Activated CD4-positive, CD25-positive, alpha-beta regulatory T cell treated with anti-CD3 and anti-CD28 coated beads, Interleukin-2, amount 50 U/mL, for 72 hours (primary cell): ENCODE measurements around the gene PPM1M.

Experiments used
- DNase-seq: peaks from one replicate; pipeline ENCODE4 v3.0.0; 2021

The PPM1M gene

GRCh38 chr3:52216585-52217408 is 28.8 kb upstream of the PPM1M start:
- no peak for DNase-seq

- no peak for DNase-seq
Observed at GRCh38 chr3:52217409-52217805, 28.2 kb upstream of the PPM1M start.

GRCh38 chr3:52218026-52218425 is 27.5 kb upstream of the PPM1M start:
- DNase-seq, result no peak

GRCh38 chr3:52218454-52218853 is 27.1 kb upstream of the PPM1M start:
- DNase-seq, result no peak

GRCh38 chr3:52218937-52219650 is 26.5 kb upstream of the PPM1M start:
- DNase-seq, result no peak

GRCh38 chr3:52220380-52221026 is 25.1 kb upstream of the PPM1M start:
- DNase-seq, result peak; percentile 90

GRCh38 chr3:52221141-52221562 is 24.4 kb upstream of the PPM1M start:
- DNase-seq, result no peak

GRCh38 chr3:52221563-52222318 is 23.8 kb upstream of the PPM1M start:
- DNase-seq, result peak; percentile 59

GRCh38 chr3:52222319-52223221 is 23.0 kb upstream of the PPM1M start:
- no peak for DNase-seq

- no peak for DNase-seq
Observed at GRCh38 chr3:52223449-52224408, 21.8 kb upstream of the PPM1M start.

GRCh38 chr3:52225452-52226228 is 19.9 kb upstream of the PPM1M start, which contains the start of gene TLR9:
Gene TLR9, minus strand, starts transcription at chr3:52225645. Its CDS starts 116 bp downstream, at chr3:52225529.
- no peak for DNase-seq

- DNase-seq, result no peak
Observed at GRCh38 chr3:52226229-52226817, 19.2 kb upstream of the PPM1M start.

GRCh38 chr3:52227117-52227516 is 18.4 kb upstream of the PPM1M start:
- no peak for DNase-seq

- DNase-seq, result no peak
Observed at GRCh38 chr3:52227766-52228165, 17.8 kb upstream of the PPM1M start.

- DNase-seq, result peak; percentile 23
Observed at GRCh38 chr3:52228266-52228665, 17.3 kb upstream of the PPM1M start.

- peak; percentile 30 for DNase-seq
Observed at GRCh38 chr3:52228751-52229291, 16.7 kb upstream of the PPM1M start.

GRCh38 chr3:52229656-52230055 is 15.9 kb upstream of the PPM1M start:
- no peak for DNase-seq

- DNase-seq, result peak; percentile 29
Observed at GRCh38 chr3:52230461-52230860, 15.1 kb upstream of the PPM1M start.

- DNase-seq, result no peak
Observed at GRCh38 chr3:52230889-52231499, 14.6 kb upstream of the PPM1M start.
